ENCODE results near the gene F5. TPM values are rescaled to one million over a fixed set of nuclear protein-coding genes. Genes with fewer than 3 reads are reported as not detected.

F5 gene
- total RNA-seq, 2 experiments from 2014 or later: 20.7 to 23.3 TPM

GRCh38 chr1:169511316-169512005 lies 74.8 kb downstream of the F5 start:
- POLR2A ChIA-PET: interaction anchor here (1.5 kb wide), 1 partner anchor 143 kb away, joined by 3 read pairs; the partner anchor contains the start of gene BLZF1
- Mint-ChIP-seq H3K36me3 (ENCODE audit: low read depth) (peaks cover 24% of the 10 kb centered on the region), H3K27ac (no peak overlapping the region), H3K9me3 (no peaks in the 10 kb centered on the region), H3K27me3 (no peaks in the 10 kb centered on the region), H3K4me3 (no peak overlapping the region), H3K4me1 (ENCODE audit: low read depth) (peaks cover 16% of the 10 kb centered on the region)
- ATAC-seq (no peak), DNase-seq (no peak)
- CTCF ChIA-PET: interaction anchor here (1.2 to 1.9 kb wide), 2 partner anchors 35 to 201 kb away, joined by 5 to 6 read pairs; no protein-coding TSS in a partner anchor
- TF ChIP-seq CTCF (IDR thresholded peaks at IDR 0.05): no peak
- intact Hi-C loops (cut with micrococcal nuclease): no loop called here

- DNase-seq: no peak
- Mint-ChIP-seq H3K36me3 (ENCODE audit: low read depth) (peaks cover 14% of the 10 kb centered on the region), H3K27me3 (no peaks in the 10 kb centered on the region), H3K27ac (no peak overlapping the region), H3K4me3 (no peak overlapping the region), H3K9me3 (no peaks in the 10 kb centered on the region), H3K4me1 (ENCODE audit: low read depth) (peaks cover 16% of the 10 kb centered on the region)
- CTCF ChIA-PET: interaction anchor here (1.9 kb wide), 1 partner anchor 202 kb away, joined by 6 read pairs; no protein-coding TSS in a partner anchor
- no peak for ATAC-seq
- POLR2A ChIA-PET: interaction anchor here (1.1 kb wide), 1 partner anchor 24 kb away, joined by 3 read pairs; the partner anchor contains the start of gene SLC19A2
- no peak for TF ChIP-seq CTCF (IDR thresholded peaks at IDR 0.05)
- intact Hi-C loops (cut with micrococcal nuclease): no loop called here
Observed at GRCh38 chr1:169510060-169510459, 76.2 kb downstream of the F5 start.

- ChIA-PET CTCF (no interaction called here), POLR2A (no interaction called here)
- no peak overlapping the region for H3K4me3 Mint-ChIP-seq
- DNase-seq (no peak), ATAC-seq (no peak)
- no peaks in the 10 kb centered on the region for H3K27me3 Mint-ChIP-seq
- H3K4me1 Mint-ChIP-seq (ENCODE audit: low read depth): peaks cover 16% of the 10 kb centered on the region
- H3K36me3 Mint-ChIP-seq (ENCODE audit: low read depth): peaks cover 8% of the 10 kb centered on the region
- intact Hi-C loops (cut with micrococcal nuclease): no loop called here
- TF ChIP-seq CTCF (IDR thresholded peaks at IDR 0.05): no peak
- H3K9me3 Mint-ChIP-seq: no peaks in the 10 kb centered on the region
- no peak overlapping the region for H3K27ac Mint-ChIP-seq
Observed at GRCh38 chr1:169509354-169509753, 76.9 kb downstream of the F5 start.

GRCh38 chr1:169508432-169509338 lies 77.6 kb downstream of the F5 start:
- ChIA-PET CTCF (interaction anchor here (0.7 to 1.1 kb wide), 2 partner anchors 23 to 38 kb away, joined by 3 read pairs; partner anchors contain the start of gene SLC19A2), POLR2A (no interaction called here)
- no peak overlapping the region for H3K27ac Mint-ChIP-seq
- intact Hi-C loops (cut with micrococcal nuclease): no loop called here
- no peaks in the 10 kb centered on the region for H3K9me3 Mint-ChIP-seq
- H3K4me1 Mint-ChIP-seq (ENCODE audit: low read depth): peaks cover 16% of the 10 kb centered on the region
- peaks cover 8% of the 10 kb centered on the region for H3K36me3 Mint-ChIP-seq (ENCODE audit: low read depth)
- H3K27me3 Mint-ChIP-seq: no peaks in the 10 kb centered on the region
- no peak for TF ChIP-seq CTCF (IDR thresholded peaks at IDR 0.05)
- no peak overlapping the region for H3K4me3 Mint-ChIP-seq
- DNase-seq (no peak), ATAC-seq (no peak)

Data from activated CD8-positive, alpha-beta T cell treated with anti-CD3 and anti-CD28 coated beads for 36 hours (primary cell).